H1 (cell line): Measurements from ENCODE around the gene JMJD1C.

Source experiments
- CEBPB ChIP-seq: IDR thresholded peaks from 2 replicates; pipeline ENCODE4 v1.6.1; 2012; ENCODE audit warnings: low read depth, low read length
- JUND ChIP-seq: IDR thresholded peaks from 2 replicates; pipeline ENCODE4 v1.6.1; 2011; ENCODE audit warnings: mild to moderate bottlenecking, improper control_type of control experiment, low read length
- SP2 ChIP-seq: IDR thresholded peaks from 2 replicates; pipeline ENCODE4 v1.6.1; 2012; ENCODE audit warnings: mild to moderate bottlenecking, low read length, inconsistent platforms

DNA sequence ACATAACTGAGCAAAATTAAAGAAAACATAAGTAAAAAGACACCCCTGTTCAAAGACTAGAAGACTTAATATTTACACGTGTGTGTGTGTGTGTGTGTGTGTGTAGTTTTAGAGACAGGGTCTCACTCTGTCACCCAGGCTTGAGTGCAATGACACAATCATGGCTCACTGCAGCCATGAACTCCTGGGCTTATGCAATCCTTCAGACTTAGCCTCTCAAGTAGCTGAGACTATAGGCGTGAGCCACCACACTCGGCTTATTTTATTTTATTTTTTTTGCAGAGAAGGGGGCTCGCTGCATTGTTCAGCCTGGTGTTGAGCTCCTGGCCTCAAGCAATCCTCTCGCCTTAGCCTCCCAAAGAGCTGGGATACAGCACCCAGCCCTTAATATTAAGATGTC, 90.3 kb downstream of the JMJD1C start:
- TF ChIP-seq CEBPB (no peak), JUND (no peak), SP2 (no peak)
